CD4-positive, alpha-beta T cell treated with Interferon alpha-2 for 1 hour (primary cell): ENCODE results near the gene CLN6.
"Not testable (repeated sequence)": the region's sequence is repeated elsewhere in the genome, so short reads cannot be mapped to it uniquely, and the experiment has no call there.

ENCODE experiments used
- DNase-seq, 2 donors: peaks; one replicate each; pipeline ENCODE4 v3.0.0-alpha.2; 2020 to 2022

CLN6 gene

DNA sequence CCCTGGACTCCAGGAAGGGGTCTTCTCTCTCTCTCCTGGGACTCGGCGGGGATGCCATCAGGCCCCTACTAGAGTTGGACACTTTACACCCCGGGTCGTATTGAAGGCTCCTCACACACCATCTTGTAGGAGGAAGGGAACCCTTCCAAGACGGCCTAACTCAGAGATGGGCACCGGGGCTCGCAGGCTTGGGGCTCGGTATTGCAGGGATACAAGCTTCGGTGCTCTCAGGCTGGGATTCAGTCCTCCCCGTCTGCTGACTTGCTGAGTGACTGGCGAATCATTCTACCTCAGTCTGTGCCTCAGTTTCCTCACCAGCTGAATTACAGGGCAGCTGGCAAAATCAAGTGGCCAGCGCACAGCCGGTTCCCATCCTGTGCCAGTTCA lies 24.0 kb downstream of the CLN6 start:
- DNase-seq: no peak

DNA sequence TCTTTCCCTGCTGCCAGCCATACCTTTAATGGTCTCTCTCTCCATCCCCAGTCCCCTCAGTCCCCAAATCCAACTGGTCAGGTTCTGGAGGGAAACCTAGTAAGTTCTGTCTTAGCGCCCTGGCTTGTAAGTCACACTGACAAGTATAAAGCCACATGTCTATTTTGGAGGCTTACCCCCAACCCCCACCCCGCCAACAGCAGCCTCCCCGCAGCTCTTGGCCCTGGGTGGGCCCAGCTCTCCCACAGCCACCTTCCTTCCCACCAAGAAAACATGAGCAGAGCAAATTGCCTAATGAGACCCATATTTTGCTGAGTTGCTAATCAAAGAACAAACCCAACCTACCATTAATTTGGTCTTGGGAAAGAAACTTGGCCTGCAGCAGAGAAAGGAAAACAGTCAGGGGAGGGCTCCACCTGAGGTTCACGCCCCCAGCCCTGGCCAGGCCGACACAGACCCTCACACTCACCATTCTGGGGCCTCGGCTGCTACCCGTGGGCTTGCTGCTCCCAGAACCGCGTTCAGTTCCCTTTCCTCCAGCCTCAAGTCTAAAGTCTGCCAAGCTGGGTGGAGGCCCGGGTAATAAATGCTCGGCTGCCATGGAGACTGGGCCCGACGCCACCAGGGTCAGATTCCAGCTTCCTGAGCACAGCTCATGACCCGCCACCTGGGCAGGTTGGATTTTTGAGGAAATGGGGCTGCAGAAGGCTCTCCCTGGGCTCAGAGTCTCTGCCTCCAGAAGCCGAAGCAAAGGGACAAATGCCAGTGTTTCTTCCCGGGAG lies 24.6 kb downstream of the CLN6 start, which contains the start of gene CALML4:
CALML4 (minus strand) TSS at position 557 of the 782 bp plus-strand sequence; CDS start at position 472, 85 bp downstream.
- DNase-seq: no peak

DNA sequence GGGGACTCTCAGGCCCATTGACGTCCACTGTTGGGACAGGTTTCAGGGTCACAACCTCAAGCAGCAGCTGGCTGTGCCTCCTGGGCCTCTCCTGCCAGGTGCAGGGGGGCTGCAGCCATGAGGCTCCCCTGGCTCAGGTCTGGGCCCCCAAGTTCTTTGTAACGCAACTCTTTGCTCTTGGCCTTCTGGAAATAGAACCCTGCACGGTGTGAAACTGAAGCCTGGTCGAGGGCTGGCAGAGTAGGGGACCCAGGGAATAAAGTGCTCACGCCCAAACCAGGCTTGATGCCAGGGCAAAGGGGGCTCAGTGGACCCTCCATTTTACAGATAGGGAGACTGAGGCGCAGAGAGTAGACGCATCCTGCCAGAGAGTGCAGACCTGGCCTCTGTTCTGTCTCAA lies 25.2 kb downstream of the CLN6 start:
- DNase-seq: no peak

DNA sequence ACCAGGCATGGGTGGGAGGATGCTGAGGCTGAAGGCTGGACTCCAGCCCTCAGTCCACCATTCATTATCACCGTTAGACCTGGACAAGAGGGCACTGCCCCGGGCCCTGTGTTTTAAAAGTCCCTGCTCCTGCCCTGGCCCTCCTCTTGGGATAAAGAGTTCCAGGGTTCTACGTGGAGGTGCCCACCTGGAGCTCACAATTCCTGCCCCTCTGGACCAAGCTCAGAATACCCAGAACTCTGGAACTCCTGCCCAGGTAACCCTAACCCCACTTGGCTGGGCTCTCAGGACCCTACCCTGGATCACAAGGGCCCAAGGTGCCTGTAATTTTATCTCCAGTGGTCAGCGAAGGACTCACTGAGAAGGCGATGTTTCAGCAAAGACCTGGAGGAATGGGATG lies 25.6 kb downstream of the CLN6 start:
- DNase-seq: no peak

DNA sequence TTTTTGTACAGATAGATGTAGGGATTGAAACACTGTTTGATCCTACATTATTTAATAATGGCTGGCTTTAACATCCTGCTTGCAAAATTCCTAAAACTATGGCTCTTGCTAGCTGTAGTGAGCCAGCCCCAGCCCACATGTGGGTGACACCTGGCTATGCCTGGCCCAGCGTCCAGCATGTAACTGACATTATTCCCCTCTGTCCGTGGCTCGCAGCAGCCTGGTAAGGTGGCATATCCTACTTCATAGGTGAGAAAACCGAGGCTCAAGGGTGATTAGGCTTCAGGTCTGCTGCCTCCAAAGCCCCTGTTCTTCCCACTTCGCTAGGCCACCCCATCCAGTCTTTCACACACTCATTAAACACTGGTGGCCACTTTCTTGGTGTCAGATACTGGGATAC lies 26.0 kb downstream of the CLN6 start:
- no peak for DNase-seq

GRCh38 chr15:68202994-68203393 lies 26.5 kb downstream of the CLN6 start:
- DNase-seq: not testable (repeated sequence)

GRCh38 chr15:68201879-68202261 lies 27.7 kb downstream of the CLN6 start:
- no peak for DNase-seq

DNA sequence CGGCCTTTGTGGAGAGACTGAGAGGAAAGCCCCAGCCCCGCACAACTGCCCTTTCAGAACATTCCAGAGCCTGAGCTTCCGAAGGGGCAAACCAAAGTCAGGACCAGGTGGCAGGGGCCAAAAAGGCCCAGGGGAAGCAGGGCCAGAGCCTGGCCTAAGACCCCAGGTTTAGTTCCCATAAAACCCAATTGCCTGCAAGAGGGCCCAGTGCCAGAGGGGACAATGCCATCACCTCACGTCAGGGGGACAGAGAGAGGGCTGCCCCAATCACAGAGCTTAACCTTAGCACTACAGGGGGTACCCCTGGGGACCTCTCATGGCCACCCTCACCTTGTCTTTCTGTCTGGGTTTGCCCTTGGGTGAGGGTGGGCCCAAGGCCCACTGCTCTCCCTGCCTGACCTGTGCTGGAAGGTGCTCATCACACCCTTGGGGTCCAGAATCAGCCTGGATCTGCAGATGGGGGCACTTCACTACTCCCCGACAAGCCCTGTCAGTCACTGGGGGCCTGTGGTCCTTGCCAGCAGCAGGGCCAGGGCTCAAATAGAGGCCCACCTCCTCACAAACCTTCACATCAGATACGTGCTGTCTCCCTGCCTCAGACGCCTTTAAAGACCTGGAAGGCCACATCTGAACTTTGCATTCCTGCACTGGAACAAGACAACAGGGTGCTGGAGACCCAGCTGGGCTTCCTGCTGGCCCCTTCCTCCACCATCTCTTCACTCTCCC lies 28.2 kb downstream of the CLN6 start:
- no peak for DNase-seq

GRCh38 chr15:68200016-68200861 lies 29.3 kb downstream of the CLN6 start:
- DNase-seq: no peak

GRCh38 chr15:68199340-68199739 lies 30.2 kb downstream of the CLN6 start:
- no peak for DNase-seq

DNA sequence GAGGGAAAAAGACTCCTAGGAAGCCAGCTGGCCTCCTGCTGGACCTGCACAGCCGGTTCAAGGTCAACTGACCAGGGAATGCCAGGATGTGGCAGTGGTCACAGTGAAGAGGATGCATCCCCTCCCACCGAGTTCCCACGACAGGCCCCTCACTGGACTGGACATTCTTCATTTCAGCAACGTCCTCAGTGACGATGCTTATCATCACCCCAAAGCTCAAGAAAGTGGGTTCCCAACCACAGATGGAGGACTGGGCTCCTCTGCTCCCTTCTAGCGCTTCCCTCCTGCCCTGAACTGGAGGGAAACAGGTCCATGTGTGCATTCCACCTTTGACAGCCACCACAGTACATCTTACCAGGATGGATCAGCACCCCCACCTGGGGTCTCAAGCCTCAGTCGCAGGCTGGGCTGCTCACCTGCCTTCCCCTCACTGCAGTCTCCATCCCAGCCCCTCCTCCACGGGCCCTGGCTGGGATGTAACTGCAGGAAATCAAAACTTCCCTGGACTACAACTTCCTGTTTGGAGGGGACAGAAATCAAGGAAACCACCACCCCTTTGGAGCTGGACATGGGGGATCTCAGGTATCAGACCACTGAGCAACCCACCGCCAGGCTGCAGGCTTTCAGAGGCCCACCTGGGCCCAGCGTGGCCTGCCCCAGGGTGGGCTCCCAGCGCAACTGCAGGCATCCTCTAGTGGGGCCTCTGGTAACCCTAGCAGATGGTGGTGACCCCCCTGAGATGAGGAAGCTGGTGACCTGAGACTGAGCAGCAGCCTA lies 31.7 kb downstream of the CLN6 start:
- DNase-seq: no peak

- no peak for DNase-seq
Observed at GRCh38 chr15:68197170-68197492, 32.4 kb downstream of the CLN6 start.

GRCh38 chr15:68196445-68197169 lies 32.9 kb downstream of the CLN6 start:
- DNase-seq: no peak

DNA sequence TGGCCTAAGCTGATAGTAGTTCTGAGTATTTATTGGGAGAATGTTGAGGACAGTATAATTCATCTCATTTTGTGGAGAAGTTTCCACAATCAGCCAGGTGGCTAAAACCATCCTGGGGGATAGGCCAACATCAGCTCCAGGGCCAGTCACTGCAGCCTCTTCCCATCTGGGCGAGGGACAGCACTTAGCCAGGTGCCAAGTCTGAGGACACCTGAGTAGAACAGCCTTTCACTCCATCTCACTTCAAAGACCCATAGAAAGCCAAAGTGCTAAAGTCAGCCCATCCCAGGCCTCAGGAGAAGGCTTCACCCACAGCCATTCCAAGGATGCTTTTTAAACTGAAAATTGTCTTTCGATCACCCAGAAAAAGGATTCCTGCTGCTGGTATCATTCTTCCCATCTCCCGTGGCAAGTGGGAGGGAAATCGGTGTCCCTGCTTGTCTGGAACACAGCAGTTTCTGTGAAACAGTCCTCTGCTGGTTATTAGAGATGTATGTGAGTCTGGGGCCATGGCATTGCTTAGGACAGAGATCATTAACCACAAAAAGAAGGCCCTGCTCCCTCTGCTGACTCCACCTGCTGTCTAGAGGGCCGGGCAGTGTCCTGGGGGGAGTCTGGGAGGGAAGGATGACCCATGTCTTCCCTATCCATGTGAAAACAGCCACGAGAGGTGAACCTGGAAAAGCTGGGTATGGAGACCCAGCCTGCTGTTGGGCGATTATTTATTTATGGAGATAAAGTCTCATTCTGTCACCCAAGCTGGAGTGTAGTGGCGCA lies 34.0 kb downstream of the CLN6 start:
- DNase-seq: no peak

GRCh38 chr15:68192804-68193486 lies 36.6 kb downstream of the CLN6 start:
- DNase-seq: no peak

- no peak for DNase-seq
Observed at GRCh38 chr15:68192117-68192516, 37.4 kb downstream of the CLN6 start.

DNA sequence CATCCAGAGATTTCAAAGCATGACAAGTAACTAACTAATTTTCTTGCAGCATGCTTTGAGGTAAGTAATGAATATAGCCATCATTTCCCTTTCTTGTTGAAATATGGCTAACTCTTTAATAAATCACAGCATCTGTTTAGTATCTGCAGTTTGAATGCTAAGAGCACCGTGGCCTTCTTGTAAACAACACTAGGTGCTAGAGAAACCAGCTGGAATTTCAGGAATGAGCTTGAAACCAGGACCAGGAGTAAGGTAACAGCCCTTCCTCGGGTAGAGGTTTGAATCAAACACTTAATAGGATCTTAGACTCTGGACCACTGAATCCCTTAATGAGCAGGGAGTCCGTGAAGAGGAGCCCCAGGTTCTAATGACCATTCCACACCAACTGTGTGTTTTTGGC lies 38.0 kb downstream of the CLN6 start:
- no peak for DNase-seq

GRCh38 chr15:68190048-68190447 lies 39.5 kb downstream of the CLN6 start:
- DNase-seq: no peak

GRCh38 chr15:68188647-68189046 lies 40.9 kb downstream of the CLN6 start:
- no peak for DNase-seq

DNA sequence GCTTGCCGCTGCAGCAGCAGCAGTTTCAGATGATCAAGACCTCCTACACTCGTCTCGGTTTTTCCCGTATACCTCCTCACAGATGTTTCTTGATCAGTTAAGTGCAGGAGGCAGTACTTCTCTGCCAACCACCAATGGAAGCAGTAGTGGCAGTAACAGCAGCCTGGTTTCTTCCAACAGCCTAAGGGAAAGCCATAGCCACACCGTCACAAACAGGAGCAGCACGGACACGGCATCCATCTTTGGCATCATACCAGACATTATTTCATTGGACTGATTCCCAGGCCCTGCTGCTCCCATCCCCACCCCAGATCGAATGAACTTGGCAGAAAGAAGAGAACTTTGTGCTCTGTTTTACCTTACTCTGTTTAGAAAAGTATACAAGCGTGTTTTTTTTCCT lies 42.0 kb downstream of the CLN6 start:
- DNase-seq: no peak
